Measurements from ENCODE around the gene ADCY9.
"Not testable (repeated sequence)": the region's sequence is repeated elsewhere in the genome, so short reads cannot be mapped to it uniquely, and the experiment has no call there.

The ADCY9 gene

DNA sequence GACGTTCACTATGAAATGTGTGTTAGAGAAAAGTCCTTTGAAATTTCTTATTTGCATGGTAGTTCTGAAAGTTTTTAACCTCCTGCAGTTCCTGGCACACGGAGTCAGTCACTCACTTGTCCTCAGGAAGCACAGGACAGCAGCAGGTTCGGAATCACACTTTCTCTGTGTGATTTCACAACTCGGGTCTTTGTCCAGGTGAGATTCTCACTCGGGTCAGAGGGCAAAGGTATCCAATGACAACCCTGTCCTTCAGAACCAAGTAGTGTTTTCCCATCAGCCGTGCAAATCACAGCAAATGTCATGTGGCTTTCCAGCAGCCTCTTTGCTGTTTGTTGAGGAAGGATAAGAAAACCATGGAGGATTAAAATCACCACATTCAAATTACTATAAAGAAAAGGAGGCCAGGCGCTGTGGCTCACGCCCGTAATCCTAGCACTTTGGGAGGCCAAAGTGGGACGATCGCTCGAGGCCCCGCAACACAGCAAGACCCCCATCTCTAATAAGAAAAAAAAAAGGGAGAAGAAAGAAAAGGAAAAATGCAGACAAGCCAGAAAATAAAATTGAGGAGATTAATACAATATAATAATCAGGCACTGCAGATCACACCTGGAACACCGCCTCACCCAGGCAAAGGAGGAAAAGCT, 22.0 kb downstream of the ADCY9 start:
- DNase-seq (ENCODE audit: low read depth in 1 of 2, low spot score in 1 of 2): no peak

DNA sequence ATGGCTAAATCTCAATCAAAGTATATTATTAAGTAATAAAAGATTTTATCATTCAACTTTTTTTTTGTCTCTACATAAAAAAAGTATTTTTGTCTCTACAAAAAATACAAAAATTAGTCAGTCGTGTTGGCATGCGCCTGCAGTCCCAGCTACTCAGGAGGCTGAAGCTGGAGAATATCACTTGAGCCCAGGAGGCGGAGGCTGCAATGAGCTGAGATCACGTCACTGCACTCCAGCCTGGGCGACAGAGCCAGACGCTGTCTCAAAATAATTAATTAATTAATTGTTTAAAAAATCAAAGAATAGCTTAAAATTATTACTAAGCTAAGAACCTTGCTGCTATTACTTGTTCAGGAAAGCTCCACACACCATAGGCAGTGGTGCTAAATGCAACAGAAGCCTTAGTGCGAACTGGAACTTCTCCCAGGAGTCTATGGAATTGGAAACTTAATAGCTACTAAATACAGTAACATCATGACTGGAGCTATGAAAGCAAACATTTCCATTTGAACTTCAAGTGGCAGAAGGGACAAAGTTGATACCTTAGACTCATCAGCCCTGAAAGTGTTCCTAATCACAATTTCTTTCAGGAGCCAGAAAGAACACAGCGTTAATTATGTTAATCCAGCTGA, 22.6 kb downstream of the ADCY9 start:
- no peak for DNase-seq (ENCODE audit: low read depth in 1 of 2, low spot score in 1 of 2)

DNA sequence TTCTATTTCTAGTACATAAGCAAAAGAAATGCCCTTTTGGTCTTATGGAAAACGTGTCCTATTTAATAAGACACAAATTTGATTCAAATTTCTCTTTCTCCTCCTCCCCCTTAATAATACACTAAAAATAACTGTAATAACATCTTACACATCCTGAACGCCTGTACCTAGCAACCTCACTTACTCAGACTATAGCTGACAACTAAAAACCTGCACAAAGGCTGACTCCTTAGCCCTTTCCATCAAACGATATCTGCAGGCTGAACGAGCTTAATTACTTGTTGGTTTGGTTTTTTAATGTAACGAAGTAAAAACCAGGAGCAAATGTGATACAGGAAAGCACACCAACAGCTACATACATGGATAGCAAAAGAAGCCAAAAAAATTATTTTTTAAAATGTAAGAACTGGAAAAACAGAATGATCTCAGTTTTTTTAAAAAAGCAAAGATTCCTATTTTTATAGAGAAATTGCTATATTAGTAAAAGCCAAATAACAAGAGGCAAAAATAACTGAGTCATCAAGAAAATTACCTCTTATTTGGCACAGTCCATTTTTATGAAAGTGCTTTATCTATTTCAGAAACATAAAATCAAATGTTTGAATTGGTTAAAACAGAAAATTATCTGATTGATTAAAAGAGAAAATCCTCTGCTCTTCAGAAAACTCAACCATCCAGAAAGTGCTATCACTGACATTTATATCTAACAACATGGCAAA, 23.5 kb downstream of the ADCY9 start:
- no peak for DNase-seq (ENCODE audit: low read depth in 1 of 2, low spot score in 1 of 2)

DNA sequence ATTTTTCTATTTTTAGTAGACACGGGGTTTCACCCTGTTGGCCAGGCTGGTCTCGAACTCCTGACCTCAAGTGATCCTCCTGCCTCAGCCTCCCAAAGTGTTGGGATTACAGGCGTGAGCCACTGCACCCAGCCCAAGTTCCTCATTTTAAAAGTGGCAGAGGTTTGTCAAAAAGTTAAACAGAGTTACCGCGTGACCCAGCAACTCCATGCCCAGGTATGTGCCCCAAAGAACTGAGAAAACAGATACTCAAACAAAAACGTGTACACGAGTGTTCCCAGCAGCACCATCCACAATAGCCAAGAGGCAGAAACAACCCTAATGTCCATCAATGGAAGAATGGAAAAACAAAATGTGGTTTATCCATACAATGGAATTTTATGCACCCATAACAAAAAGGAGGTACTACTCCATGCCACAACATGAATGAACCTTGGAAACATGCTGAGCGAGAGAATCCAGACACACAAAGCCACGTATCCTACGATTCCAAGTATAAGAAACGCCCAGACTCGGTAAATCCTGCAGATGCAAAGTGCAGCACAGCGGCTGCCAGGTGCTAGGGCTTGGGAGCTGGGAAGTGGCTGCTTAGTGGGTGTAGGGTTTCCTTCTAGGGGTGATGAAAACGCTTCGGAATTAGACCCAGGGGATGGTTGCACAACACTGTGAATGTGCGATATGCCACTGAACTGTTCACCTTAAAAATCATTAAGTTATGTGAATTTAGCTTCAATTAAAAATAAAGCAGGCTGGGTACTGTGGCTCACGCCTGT, 24.8 kb downstream of the ADCY9 start:
- no peak for DNase-seq (ENCODE audit: low read depth in 1 of 2, low spot score in 1 of 2)

DNA sequence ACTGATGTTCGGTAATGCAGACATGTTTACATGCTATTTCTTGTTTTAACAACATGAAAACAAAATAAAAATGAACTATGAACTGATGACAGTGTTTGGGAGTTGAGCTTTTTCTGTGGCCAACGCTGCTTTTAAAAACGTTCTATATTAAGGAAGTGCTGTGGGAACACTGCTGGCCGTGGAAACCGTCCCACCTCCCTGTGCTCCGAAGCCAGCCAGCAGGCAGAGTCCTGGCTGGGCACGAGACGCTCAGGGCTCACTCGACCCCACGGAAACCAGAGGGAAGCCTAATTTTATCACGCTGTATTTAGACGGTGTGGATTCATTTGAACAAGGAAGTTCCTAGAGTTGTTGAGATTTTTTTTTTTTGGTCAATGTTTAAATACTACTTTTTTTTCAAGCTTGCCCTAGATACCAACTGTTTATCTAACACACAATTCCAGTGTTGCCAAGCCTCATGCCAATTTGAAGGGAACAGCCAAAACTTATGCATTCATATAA, 25.8 kb downstream of the ADCY9 start:
- DNase-seq (ENCODE audit: low read depth in 1 of 2, low spot score in 1 of 2): no peak

DNA sequence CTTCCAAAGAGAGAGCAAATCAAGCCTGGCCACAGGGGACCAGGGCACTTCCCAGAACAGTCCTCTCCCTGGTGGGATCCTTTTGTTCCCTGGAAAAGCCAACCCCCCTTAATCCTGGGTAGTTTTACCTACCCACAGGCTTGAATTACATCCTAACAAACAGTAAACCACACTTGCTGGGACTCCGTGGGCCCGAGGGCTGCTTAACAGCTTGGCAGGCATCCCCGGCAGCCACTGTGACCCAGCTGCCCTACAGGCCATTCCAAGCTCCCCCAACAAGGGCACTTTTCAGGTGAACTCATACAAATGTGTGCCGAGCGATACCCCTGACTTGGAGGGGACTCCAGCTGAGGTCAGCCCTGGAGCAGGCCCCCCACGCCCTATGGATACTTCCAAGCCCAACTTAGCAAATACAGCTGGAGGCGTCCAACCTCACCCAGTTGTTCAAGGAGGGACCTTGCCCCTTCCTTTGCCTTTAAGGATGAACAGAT, 26.4 kb downstream of the ADCY9 start:
- DNase-seq (ENCODE audit: low read depth in 1 of 2, low spot score in 1 of 2): no peak

DNA sequence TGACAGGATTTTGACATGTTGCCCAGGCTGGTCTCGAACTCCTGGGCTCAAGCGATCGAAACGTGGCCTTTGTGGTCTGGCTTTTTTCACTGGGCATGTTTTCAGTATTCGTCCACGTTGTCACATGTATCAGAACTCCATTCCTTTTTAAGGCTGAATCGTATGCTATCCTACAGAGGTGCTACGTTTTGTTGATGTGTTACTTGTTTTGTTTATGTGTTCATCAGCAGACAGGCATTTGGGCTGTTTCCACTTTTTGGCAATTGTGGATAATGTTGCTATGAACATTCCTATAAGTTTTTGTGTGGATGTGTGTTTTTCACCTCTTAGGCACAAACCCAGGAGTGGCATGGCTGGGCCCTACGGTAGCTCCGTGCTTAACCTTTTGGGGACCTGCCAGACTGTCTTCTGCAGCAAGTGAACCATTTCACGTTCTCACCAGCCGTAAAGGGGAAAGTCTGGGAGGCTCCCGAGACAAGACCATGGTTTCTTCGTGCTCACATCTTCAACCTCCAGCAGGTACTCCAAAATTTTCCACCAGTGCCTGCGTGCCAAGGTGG, 26.9 kb downstream of the ADCY9 start:
- no peak for DNase-seq (ENCODE audit: low read depth in 1 of 2, low spot score in 1 of 2)

DNA sequence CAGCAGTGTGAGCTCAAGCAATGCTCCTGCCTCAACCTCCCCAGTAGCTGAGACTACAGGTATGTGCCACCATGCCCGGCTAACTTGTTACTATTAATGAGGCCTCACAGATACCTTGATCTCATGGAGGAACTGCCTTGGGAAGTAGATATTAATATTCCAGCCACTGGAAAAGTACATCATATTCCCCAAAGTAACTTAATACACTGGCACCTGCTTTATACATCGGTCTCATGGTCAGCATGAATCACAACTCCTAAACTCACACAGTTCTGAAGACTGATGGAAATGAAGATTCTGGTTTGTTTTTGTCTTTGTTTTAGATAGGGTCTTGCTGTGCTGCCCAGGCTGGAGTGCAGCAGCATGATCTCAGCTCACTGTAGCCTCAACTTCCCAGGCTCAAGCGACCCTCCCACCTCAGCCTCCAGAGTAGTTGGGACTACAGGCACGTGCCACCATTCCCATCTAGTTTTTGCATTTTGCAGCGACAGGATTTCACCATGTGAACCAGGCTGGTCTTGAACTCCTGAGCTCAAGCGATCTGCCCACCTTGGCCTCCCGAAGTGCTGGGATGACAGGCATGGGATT, 28.2 kb downstream of the ADCY9 start:
- no peak for DNase-seq (ENCODE audit: low read depth in 1 of 2, low spot score in 1 of 2)

DNA sequence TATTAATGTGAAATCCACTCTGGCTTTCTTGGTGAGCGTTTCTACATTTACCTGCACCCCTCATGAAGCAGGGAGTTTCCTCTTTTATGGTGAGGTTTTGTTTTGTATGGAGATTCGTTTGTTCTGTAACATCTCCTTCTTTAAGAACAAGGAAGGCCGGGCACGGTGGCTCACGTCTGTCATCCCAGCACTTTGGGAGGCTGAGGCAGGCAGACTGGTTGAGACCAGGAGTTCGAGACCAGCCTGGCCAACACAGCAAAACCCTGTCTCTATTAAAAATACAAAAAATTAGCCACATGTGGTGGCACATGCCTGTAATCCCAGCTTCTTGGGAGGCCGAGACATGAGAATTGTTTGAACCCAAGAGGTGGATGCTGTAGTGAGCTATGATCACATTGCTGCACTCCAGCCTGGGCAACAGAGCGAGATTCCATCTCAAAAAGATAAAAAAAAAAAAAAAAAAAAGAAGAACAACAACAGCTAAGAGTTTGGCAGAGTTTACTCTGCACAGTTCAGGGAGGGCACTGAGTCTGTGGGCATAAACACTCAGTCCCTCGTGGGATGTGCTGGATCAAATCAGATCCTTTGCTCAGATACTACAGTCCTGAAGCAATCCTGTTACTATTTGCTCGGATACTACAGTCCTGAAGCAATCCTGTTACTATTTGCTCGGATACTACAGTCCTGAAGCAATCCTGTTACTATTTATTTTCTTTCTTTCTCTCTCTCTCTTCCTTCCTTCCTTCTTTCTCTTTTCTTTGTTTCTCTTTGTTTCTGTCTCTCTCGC, 28.9 kb downstream of the ADCY9 start:
- DNase-seq (ENCODE audit: low read depth in 1 of 2, low spot score in 1 of 2): no peak

DNA sequence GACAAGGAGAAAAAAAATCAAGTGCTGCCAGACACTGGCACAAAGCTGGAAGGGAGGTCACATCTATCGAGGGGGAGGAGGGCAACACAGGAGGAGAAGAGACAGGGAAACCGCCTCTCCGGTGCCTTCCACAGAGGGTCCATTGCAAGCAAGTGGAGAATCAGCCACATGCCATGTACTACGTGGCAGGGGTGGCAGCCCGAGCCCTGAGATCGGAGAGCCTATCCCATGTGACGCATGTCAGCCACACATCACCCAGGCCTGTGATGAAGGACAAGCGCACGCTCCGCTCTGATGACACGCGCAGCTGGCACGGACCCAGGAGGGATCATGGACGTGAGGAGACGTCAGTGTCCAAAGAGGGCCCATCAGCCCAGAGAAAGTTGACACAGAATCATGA, 30.1 kb downstream of the ADCY9 start:
- DNase-seq (ENCODE audit: low read depth in 1 of 2, low spot score in 1 of 2): no peak

DNA sequence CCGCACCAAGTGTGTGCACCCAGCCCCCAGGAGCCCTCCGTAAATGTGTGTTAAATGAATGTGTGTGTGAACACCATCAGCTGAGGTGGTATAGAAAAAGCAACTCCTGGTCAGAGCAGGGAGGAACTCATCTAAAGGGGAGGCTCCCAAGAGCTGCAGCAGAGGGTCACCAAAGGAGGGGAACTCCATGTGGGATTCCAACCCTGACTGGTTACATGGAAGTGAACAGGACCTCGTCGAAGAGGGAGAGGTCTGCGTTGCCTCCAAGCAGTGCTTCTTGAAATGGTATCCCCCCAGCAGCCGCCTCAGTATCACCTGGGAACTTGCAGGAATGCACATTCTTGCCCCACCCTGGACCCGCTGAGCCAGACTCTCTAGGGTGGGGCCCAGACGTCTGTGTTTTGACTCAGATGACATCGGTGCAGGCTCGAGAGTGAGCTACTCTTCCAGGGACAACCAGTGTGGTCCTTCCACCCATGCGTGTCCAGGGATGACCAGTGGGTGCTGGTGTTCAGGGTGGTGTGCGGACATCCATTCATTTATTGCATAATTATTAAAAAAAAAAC, 30.8 kb downstream of the ADCY9 start:
- no peak for DNase-seq (ENCODE audit: low read depth in 1 of 2, low spot score in 1 of 2)

DNA sequence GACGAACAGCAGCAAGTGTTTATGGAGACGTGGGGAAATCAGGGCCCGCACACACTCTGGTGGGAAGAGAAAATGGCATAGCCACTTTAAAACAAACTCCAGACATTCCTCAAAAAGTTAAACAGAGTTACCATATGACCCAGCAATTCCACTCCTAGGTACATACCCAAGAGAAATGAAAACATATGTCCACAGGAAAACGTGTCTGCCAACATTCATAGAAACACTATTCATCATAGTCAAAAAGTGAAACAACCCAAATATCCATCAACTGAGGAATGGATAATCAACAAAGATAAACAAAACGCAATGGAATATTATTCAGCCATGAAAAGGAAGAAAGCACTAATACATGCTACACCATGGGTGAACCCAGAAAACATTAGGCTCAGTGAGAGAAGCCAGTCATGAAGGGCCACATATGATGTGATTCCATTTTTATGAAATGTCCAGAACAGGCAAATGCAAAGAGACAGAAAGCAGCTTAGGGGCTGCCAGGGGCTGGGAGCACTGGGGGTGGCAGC, 32.8 kb downstream of the ADCY9 start:
- no peak for DNase-seq (ENCODE audit: low read depth in 1 of 2, low spot score in 1 of 2)

DNA sequence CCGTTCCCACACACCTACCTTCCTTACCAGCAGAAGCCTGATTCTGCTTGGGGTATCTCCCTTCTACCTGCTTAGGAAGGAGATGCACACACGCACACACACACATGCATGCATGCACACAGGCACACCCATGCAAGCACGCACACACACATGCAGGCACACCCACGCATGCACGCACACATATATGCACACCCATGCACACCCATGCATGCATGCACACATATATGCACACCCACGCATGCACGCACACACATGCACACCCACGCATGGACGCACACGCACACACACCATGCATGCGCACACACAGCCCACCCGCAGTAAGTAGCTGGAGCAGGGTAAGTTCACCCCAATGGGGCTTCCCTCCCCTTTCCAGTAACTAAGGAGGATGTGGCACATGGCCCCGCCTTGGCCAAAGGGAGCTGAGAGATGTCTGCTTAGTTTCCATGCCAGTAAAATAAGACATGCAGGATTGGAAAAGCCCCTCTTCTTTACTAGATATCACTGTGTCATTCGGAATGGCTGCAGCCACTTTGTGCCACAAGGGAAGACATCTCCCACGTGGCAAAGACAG, 33.7 kb downstream of the ADCY9 start:
- no peak for DNase-seq (ENCODE audit: low read depth in 1 of 2, low spot score in 1 of 2)

DNA sequence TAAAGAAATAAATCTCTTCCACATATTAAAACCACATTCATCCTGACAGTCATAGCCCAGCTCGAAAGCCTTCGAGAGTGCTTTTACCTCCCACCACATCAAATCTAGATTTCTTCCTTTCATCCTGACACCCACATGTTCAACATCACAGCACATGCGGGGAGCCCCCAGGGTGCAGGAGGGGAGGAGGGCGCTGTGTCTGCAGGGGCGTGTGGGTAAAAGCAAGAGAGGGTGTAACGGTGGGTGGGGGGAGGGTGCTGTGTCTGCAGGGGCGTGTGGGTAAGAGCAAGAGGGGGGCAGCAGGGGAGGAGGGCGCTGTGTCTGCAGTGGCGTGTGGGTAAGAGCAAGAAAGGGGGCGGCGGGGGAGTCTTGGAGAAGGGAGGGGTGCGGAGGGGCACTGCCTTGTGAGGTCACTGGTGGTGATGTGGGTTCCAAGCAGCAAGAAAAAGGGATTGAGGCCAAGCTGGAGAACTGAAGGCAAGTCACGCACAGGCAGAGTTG, 34.7 kb downstream of the ADCY9 start:
- DNase-seq (ENCODE audit: low read depth in 1 of 2, low spot score in 1 of 2): peak in 1 of 2 donors; percentile 12

DNA sequence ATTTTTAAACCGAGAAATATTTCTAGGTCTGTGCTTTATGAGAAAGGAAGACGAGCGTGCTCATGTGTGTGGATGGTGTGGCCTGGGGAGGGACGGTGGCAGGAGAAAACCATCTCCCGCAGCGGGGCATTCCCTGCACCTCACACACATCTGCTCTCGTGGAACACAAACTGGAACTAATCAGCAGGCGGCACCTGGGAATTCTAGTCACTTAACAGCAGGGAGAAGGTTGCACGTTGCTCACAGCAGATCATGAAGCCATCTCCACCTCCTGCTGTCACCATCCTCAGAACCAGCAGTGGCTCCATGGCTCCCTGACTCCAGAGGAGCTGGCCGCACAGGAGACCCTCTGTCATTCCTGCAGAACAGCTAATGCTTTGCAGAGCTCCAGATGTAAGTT, 35.2 kb downstream of the ADCY9 start:
- DNase-seq (ENCODE audit: low read depth in 1 of 2, low spot score in 1 of 2): no peak

DNA sequence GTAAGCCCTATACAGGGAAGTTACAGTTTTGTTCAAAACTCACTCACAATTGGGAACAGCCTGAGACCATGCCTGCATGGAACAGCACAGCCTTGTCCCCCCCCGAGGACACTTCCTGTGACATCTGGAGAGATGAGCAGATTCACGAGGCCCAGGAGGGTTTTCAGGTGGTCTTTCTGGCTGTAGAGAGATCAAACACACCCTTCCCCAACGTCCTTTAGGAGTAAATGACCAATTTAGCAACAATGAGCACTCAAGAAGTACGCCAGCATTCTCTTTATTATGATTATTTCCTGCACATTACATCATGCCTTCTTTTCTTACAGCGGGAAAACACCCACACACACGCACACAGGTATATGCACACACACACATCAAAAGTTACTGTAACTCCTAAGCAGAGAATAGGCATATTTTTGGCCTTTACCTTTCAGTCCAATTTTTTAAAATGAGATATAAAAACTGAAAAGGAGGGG, 39.0 kb downstream of the ADCY9 start:
- no peak for DNase-seq (ENCODE audit: low read depth in 1 of 2, low spot score in 1 of 2)

DNA sequence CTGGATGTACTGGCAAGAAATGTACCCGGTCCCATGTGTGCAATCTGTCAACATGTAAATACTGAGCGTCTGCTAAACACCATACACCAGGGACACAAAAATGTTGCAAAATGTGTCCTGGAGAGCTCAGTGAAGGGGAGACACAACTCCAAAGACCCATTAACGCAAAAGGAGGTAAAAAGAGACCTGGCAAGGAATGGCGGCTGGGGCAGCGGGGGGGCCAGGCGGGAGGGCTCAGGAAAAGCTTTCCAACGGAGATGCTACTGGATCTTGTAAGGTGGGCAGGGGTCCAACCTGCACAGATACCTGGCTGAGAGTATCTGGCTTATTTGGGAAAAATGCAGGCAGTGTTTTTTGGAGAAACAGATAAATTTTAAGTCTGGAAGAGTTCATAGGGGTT, 40.7 kb downstream of the ADCY9 start:
- DNase-seq (ENCODE audit: low read depth in 1 of 2, low spot score in 1 of 2): no peak

DNA sequence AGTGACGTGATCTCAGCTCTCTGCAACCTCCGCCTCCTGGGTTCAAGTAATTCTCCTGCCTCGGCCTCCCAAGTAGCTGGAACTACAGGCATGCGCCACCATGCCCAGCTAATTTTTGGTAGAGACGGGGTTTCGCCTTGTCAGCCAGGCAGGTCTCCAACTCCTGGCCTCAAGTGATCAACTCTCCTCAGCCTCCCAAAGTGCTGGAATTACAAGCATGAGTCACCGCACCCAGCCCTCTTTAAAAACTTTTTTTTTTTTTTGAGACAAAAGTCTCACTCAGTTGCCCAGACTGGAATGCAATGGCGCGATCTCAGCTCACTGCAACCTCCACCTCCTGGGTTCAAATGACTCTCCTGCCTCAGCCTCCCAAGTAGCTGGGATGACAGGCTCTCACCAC, 43.1 kb downstream of the ADCY9 start:
- DNase-seq (ENCODE audit: low read depth in 1 of 2, low spot score in 1 of 2): not testable (repeated sequence)
